GM10266 (cell line): ENCODE measurements around the gene CAPN11.

Experiments
- DNase-seq: peaks from one replicate; pipeline ENCODE4 v3.0.0; 2012; ENCODE audit errors: extremely low spot score
- TF ChIP-seq, protein P1 (sequence below): IDR thresholded peaks from 2 replicates; pipeline ENCODE4 v1.5.1; 2012; ENCODE audit warnings: mild to moderate bottlenecking, low read depth; ENCODE audit not compliant: control insufficient read depth, insufficient read depth; ENCODE audit errors: missing control alignments

Gene CAPN11

DNA sequence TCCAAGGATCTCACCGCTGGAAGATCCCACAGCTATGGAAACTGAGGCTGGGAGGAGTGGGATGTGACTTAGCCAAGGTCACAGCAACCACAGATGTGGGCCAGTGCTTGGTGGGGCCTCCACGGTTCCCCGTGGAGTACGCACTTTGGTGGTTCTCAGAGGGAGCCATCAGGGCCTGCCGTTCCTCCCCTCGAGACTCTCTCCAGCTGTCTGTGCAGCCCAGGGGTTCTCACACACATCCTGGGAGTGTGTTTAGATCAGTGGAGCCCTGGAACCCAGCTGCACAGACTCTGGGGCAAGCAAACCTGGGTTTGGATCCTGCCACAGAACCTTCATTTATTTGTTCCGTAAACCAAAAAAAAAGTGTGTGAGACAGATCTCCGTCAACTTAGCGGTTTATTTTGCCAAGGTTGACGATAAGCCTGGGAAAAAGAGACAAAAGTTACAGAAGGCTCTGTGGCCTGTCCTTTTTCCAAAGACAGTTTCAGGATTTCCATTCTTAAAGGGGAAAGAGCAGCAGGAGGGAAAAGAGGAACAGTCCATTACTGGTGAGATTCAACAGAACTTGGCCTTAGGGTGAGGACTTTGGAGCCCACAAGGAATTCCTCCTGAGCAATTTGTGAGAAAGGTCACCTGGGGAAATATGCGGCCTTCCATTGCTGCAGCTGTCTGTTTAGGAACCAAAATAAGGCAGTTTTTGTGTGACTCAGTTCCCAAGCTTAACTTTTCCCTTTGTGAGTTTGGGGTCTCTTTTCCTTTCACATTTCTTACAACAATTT is 44.5 kb downstream of the CAPN11 start:
- TF ChIP-seq, protein P1, sequence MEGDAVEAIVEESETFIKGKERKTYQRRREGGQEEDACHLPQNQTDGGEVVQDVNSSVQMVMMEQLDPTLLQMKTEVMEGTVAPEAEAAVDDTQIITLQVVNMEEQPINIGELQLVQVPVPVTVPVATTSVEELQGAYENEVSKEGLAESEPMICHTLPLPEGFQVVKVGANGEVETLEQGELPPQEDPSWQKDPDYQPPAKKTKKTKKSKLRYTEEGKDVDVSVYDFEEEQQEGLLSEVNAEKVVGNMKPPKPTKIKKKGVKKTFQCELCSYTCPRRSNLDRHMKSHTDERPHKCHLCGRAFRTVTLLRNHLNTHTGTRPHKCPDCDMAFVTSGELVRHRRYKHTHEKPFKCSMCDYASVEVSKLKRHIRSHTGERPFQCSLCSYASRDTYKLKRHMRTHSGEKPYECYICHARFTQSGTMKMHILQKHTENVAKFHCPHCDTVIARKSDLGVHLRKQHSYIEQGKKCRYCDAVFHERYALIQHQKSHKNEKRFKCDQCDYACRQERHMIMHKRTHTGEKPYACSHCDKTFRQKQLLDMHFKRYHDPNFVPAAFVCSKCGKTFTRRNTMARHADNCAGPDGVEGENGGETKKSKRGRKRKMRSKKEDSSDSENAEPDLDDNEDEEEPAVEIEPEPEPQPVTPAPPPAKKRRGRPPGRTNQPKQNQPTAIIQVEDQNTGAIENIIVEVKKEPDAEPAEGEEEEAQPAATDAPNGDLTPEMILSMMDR = no peak
- DNase-seq = no peak

DNA sequence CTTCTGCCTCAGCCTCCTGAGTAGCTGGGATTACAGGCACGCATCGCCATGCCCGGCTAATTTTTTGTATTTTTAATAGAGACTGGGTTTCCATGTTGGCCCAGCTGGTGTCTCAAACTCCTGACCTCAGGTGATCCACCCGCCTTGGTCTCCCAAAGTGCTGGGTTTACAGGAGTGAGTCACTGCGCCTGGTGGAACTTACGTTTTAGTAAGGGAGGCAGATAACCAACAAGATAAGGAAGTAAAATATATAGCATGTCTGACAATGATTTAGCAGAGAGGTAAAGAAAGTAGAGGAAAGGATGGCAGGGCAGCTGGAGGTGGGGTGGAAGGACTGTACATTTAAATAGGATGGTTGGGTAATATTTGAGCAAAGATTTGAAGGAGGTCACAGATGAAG is 45.3 kb downstream of the CAPN11 start:
- TF ChIP-seq, protein P1 = no peak
- DNase-seq = no peak

DNA sequence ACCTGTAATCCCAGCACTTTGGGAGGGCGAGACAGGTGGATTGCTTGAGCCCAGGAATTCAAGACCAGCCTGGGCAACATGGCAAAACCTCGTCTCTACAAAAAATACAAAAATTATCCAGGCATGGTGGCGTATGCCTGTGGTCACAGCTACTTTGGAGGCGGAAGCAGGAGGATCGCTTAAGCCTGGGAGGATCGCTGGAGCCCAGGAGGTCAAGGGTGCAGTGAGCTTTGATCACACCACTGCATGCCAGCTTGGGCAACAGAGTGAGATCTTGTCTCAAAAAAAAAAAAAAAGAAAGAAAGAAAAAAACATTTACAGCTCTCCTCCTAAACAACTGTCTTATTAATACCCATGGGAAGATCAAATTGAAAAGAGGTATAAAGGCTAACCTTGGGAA is 49.3 kb downstream of the CAPN11 start:
- DNase-seq = no peak
- TF ChIP-seq, protein P1 = no peak

DNA sequence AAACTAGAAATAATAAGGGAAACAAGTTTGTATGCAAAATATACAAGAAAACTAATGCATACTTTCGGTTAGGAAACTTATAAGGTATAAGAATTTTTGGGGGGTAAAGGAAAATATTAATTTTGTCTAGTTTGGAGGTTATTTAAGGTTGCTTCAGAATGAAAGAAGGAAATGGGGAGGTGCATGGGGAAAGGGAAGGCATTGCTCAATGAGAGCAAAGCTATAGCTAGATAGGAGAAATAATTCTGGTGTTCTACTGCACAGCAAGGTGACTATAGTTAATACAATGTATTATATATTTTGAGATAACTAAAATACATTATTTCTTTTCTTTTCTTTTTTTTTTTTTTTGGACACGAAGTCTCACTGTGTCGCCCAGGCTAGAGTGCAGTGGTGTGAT is 52.7 kb downstream of the CAPN11 start:
- no peak for DNase-seq
- TF ChIP-seq, protein P1 = no peak

DNA sequence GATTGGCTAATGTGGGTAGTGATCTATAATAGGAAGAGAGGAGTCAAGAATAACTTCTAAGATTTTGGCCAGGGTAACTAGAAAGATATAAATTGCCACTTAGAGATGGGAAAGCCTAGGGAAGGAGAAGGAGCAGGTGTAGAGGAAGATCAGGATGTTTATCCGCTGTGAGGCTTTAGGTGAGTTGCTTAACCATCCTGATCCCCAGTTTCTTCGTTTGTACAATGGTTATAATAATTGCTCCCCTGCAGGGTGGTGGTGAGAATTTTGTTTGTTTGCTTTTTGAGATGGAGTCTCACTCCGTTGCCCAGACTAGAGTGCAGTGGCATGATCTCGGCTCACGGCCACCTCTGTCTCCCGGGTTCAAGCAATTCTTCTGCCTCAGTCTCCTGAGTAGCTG is 55.7 kb downstream of the CAPN11 start:
- no peak for DNase-seq
- TF ChIP-seq, protein P1 = no peak

DNA sequence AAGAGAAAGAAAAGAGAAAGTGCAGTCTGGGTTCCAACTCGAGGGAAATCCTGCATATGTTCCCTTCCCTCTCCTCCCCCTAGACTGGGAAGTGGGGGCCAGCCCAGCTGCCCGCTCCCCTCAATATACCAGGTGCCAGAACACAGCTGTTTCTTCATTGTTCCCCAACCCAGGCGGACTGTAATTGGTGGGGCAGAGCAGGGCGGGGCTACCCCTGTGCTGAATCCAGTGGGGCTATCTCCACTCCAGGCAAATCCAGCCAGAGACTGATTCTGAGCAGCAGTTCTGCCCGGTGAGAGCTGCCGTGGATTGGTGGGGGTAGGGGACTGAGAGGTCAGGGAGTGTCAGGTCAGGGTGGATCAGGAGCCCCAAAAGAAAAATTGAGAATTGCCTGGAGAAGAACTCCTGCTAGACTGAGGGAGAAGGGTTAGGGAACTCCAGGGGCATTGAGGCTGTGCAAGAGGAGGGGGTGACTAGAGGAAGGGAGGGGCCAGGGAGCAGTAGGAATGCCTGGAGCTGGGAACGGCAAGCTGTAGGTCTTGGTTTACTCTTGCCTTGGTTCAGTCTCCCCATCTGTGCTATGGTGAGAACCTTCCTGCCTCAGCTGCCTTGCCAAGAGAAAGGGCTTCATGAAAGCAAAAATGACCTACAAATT is 58.2 kb downstream of the CAPN11 start, which contains the start of gene MYMX:
Gene MYMX, plus strand, starts transcription at position 250 of the 655 bp plus-strand sequence. CDS start 546 bp downstream, outside the sequence.
- no peak for DNase-seq
- TF ChIP-seq, protein P1 = no peak
